GM23248 (cell line): ENCODE data around the gene CD1C.

Source experiments
- EZH2 ChIP-seq: fragments of 200-600 bp; sonication (generic); IDR thresholded peaks from 2 replicates; pipeline ENCODE4 v1.6.1; 2018; ENCODE audit warnings: antibody characterized with exemption, mild to moderate bottlenecking; ENCODE audit not compliant: insufficient read depth, poor library complexity, severe bottlenecking
- EZH2phosphoT487 ChIP-seq: fragments of 200-600 bp; sonication (generic); IDR thresholded peaks from 2 replicates; pipeline ENCODE4 v1.6.1; 2018; ENCODE audit warnings: antibody characterized with exemption, moderate library complexity, mild to moderate bottlenecking, low read depth; ENCODE audit not compliant: insufficient read depth

- TF ChIP-seq EZH2phosphoT487 (no peak), EZH2 (no peak)
Measured at GRCh38 chr1:158289811-158290210, at the start of gene CD1C.
